ENCODE measurements around the gene TEX10. TPM values are rescaled to one million over a fixed set of nuclear protein-coding genes. Genes with fewer than 3 reads are reported as not detected.
"Not testable (repeated sequence)": the region's sequence is repeated elsewhere in the genome, so short reads cannot be mapped to it uniquely, and the experiment has no call there.

The TEX10 gene
- polyA plus RNA-seq, 1 donor, result 22.6 TPM

DNA sequence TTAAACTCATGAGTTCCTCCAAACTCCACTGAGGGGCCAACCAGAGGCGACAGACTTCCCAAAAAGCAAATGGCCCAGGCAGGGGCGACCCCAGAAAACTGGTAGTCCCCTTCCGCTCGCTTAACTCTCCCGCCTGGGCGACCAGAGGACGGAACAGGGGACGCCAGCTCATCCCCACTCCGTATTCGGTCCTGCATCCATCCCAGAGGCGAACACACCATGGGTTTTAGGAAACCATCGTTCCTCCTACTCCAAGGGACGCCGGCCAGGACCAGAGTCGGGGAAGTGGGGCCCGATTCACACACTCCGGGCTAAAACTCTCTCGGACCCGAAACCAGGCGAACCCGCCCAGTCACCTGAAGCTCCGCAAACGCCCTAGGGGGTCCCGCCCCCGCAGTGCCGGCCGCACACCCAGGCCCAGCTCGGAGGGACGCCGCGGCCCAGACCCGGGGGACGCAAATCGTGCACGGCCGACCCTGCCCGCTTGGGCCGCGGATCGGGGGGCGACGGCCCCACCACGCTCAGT is 478 bp downstream of the TEX10 start:
- WGBS (ENCODE audit: insufficient coverage, low lambda C conversion rate), result no CpG with 5 or more reads among the region's 43 CpGs
- Histone ChIP-seq H3K27ac (ENCODE audit: low read length) (peak overlapping the region; percentile 41), H3K9me3 (ENCODE audit: control insufficient read depth, low read depth, low read length) (no peaks in the 10 kb centered on the region), H3K4me1 (ENCODE audit: control insufficient read depth, insufficient read depth, low read length) (peaks cover 4% of the 10 kb centered on the region), H3K27me3 (ENCODE audit: control insufficient read depth, insufficient read depth, low read length) (no peaks in the 10 kb centered on the region), H3K4me3 (ENCODE audit: low read length) (peak overlapping the region; percentile 89), H3K36me3 (ENCODE audit: control insufficient read depth, insufficient read depth, low read length) (peaks cover 2% of the 10 kb centered on the region)
- peak in 1 of 2 donors; percentile 47 for DNase-seq

DNA sequence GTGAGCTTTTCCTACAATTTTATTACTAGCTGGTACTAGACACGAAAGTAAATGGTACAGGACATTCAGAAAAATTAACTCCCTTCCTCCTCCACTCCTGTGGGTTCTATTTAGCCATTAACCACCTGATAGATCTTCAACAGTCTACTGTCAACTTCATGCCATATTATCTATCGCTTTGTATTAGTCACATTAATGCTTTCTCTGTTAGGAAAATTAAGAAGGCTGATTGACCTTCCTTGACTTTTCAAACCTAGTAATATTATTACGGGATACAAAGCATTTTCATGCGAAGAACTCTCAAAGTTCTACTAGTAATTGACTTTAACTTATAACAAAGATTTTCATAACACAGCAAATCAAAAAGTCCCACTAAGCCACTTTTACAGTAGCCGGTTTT is 1.2 kb downstream of the TEX10 start:
- peaks cover 7% of the 10 kb centered on the region for H3K36me3 ChIP-seq (ENCODE audit: control insufficient read depth, insufficient read depth, low read length)
- H3K4me3 ChIP-seq (ENCODE audit: low read length), result peak overlapping the region; percentile 89
- peaks cover 4% of the 10 kb centered on the region for H3K4me1 ChIP-seq (ENCODE audit: control insufficient read depth, insufficient read depth, low read length)
- no peaks in the 10 kb centered on the region for H3K27me3 ChIP-seq (ENCODE audit: control insufficient read depth, insufficient read depth, low read length)
- H3K27ac ChIP-seq (ENCODE audit: low read length), result no peak overlapping the region
- no peak for DNase-seq
- no peaks in the 10 kb centered on the region for H3K9me3 ChIP-seq (ENCODE audit: control insufficient read depth, low read depth, low read length)
- 18% methylated on average over 3 of the region's 5 CpGs for WGBS (ENCODE audit: insufficient coverage, low lambda C conversion rate)

DNA sequence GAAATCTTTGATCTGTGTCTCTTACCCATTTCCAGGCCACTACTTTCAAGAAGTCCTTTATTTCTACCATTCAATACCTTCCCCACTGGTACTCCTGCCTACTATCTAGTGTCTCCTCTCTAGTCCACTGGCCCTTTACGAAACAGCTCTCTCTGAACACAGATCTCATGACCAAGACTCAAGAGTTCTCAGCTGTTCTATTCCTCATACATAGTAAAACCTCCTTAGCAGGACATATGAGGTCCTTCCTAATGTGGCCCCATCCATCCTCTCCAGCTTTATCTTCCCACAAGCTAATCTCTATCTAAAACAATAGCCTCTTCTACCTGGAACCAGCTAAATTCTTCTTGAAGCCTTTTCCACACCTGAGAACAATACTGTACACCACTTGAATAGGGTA is 2.6 kb downstream of the TEX10 start:
- DNase-seq, result peak in 1 of 2 donors; percentile 20
- Histone ChIP-seq H3K4me3 (ENCODE audit: low read length) (no peak overlapping the region), H3K4me1 (ENCODE audit: control insufficient read depth, insufficient read depth, low read length) (peaks cover 4% of the 10 kb centered on the region), H3K27me3 (ENCODE audit: control insufficient read depth, insufficient read depth, low read length) (no peaks in the 10 kb centered on the region), H3K9me3 (ENCODE audit: control insufficient read depth, low read depth, low read length) (no peaks in the 10 kb centered on the region), H3K36me3 (ENCODE audit: control insufficient read depth, insufficient read depth, low read length) (peaks cover 8% of the 10 kb centered on the region), H3K27ac (ENCODE audit: low read length) (no peak overlapping the region)
- WGBS (ENCODE audit: insufficient coverage, low lambda C conversion rate), result 100% methylated on average over 1 of the region's 1 CpG

DNA sequence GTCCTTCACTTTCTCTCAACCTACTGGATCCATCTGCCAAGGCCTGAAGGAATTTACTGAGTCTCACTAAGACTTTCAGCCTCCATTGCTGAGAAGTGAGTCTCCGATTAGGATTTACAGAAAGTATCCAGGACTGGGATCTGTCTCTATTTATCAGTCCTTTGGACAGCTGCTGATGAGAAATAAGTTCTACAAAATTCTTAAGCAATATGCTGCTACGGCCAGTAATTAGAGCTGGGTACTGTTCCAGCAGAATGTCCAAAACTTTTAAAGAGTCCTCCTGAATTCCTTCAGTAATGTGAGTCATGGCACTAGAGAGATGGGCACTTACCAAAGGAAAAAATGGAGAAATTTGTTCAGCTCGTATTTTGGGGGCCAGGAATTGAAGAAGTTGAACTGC is 5.9 kb downstream of the TEX10 start:
- Histone ChIP-seq H3K27ac (ENCODE audit: low read length) (no peak overlapping the region), H3K4me1 (ENCODE audit: control insufficient read depth, insufficient read depth, low read length) (peaks cover 4% of the 10 kb centered on the region), H3K36me3 (ENCODE audit: control insufficient read depth, insufficient read depth, low read length) (peaks cover 8% of the 10 kb centered on the region), H3K9me3 (ENCODE audit: control insufficient read depth, low read depth, low read length) (no peaks in the 10 kb centered on the region), H3K27me3 (ENCODE audit: control insufficient read depth, insufficient read depth, low read length) (no peaks in the 10 kb centered on the region), H3K4me3 (ENCODE audit: low read length) (no peak overlapping the region)
- WGBS (ENCODE audit: insufficient coverage, low lambda C conversion rate), result no CpG with 5 or more reads among the region's 3 CpGs
- DNase-seq, result no peak

DNA sequence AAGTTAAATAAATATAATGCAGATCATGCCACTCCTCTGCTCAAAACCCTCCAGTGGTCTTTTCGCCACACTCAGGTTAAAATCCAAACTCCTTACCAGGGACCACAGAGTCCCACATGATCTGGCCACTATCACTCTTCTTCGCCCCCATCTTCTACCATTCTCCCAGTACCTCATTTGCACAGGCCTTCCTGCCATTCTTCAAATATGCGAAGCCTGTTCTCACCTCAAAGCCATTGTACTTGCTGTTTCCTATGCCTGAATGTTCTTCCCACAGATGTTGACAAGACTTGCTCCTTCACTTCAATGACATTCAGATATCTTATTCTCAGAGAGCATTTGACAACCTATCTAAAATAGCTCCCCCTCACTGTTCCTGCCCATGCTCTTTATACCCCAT is 10.9 kb downstream of the TEX10 start:
- Histone ChIP-seq H3K27ac (ENCODE audit: low read length) (no peak overlapping the region), H3K4me3 (ENCODE audit: low read length) (no peak overlapping the region), H3K9me3 (ENCODE audit: control insufficient read depth, low read depth, low read length) (no peaks in the 10 kb centered on the region), H3K27me3 (ENCODE audit: control insufficient read depth, insufficient read depth, low read length) (no peaks in the 10 kb centered on the region), H3K4me1 (ENCODE audit: control insufficient read depth, insufficient read depth, low read length) (no peaks in the 10 kb centered on the region), H3K36me3 (ENCODE audit: control insufficient read depth, insufficient read depth, low read length) (peaks cover 19% of the 10 kb centered on the region)
- WGBS (ENCODE audit: insufficient coverage, low lambda C conversion rate), result 100% methylated on average over 1 of the region's 3 CpGs
- no peak for DNase-seq

DNA sequence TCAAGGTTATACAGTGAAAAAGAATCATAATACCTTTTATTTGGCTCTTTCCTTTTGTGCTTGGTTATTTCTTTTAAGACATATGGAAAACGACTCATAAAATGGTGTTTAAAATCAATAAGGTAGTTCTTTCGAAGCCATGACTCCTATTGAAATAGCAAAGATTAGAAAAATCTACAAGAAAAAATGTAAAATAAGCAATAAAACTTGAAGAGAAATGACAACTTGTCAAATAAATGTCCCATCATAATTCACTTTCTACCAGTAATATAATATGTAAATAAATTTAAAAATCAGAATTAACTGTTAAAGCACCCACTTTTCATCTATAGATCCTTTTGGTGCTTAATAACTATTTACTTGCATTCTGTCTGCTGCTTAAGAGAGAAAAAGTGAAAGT is 12.5 kb downstream of the TEX10 start:
- H3K27ac ChIP-seq (ENCODE audit: low read length), result no peak overlapping the region
- 94% methylated on average over 2 of the region's 2 CpGs for WGBS (ENCODE audit: insufficient coverage, low lambda C conversion rate)
- peaks cover 15% of the 10 kb centered on the region for H3K36me3 ChIP-seq (ENCODE audit: control insufficient read depth, insufficient read depth, low read length)
- no peak for DNase-seq
- no peaks in the 10 kb centered on the region for H3K4me1 ChIP-seq (ENCODE audit: control insufficient read depth, insufficient read depth, low read length)
- H3K9me3 ChIP-seq (ENCODE audit: control insufficient read depth, low read depth, low read length), result no peaks in the 10 kb centered on the region
- no peak overlapping the region for H3K4me3 ChIP-seq (ENCODE audit: low read length)
- H3K27me3 ChIP-seq (ENCODE audit: control insufficient read depth, insufficient read depth, low read length), result no peaks in the 10 kb centered on the region

DNA sequence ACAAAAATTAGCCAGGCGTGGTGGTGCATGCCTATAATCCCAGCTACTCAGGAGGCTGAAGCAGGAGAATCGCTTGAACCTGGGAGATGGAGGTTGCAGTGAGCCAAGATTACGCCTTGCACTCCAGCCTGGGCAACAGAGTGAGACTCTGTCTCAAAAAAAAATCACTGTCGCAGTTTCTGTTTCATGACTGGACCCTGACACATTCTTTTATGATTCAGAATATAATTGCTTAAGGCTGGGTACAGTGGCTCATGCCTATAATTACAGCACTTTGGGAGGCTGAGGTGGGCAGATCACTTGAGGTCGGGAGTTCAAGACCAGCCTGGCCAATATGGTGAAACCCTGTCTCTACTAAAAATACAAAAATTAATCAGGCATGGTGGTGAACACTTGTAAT is 14.0 kb downstream of the TEX10 start:
- WGBS (ENCODE audit: insufficient coverage, low lambda C conversion rate), result no CpG with 5 or more reads among the region's 5 CpGs
- H3K4me1 ChIP-seq (ENCODE audit: control insufficient read depth, insufficient read depth, low read length); H3K27ac ChIP-seq (ENCODE audit: low read length); H3K27me3 ChIP-seq (ENCODE audit: control insufficient read depth, insufficient read depth, low read length); H3K4me3 ChIP-seq (ENCODE audit: low read length); H3K9me3 ChIP-seq (ENCODE audit: control insufficient read depth, low read depth, low read length); DNase-seq: not testable (repeated sequence)
- peaks cover 15% of the 10 kb centered on the region for H3K36me3 ChIP-seq (ENCODE audit: control insufficient read depth, insufficient read depth, low read length)

DNA sequence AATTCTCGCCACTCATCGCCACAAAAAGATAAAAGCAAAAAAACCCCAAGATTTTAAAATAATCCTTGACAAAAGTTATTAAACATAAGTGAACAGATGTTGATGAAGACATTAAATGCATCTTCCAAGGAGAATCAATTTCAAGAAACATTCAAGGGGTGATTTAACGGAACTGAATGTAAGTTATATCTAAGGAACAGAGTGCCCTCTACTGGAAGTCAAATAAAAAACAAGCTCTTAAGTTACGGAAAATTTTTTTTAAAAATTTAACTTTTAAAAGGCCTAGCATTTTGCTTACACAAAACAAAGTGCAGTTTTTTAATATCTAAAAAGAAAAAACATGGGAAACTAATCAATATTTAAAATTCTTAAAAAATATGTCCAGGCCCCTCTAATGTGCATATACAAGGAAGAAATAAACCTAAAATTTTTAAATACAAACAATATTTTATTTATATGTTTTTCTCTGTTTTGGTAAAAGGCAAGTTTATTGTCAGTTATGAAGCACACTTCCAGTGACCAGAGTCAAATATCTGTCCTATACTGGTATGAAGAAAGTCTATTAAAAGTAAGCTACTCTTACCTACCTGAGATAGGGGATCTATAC is 28.0 kb downstream of the TEX10 start:
- H3K9me3 ChIP-seq (ENCODE audit: control insufficient read depth, low read depth, low read length), result no peaks in the 10 kb centered on the region
- H3K27ac ChIP-seq (ENCODE audit: low read length), result no peak overlapping the region
- peaks cover 17% of the 10 kb centered on the region for H3K36me3 ChIP-seq (ENCODE audit: control insufficient read depth, insufficient read depth, low read length)
- H3K4me1 ChIP-seq (ENCODE audit: control insufficient read depth, insufficient read depth, low read length), result no peaks in the 10 kb centered on the region
- 79% methylated on average over 3 of the region's 4 CpGs for WGBS (ENCODE audit: insufficient coverage, low lambda C conversion rate)
- no peak overlapping the region for H3K4me3 ChIP-seq (ENCODE audit: low read length)
- no peak for DNase-seq
- H3K27me3 ChIP-seq (ENCODE audit: control insufficient read depth, insufficient read depth, low read length), result no peaks in the 10 kb centered on the region

DNA sequence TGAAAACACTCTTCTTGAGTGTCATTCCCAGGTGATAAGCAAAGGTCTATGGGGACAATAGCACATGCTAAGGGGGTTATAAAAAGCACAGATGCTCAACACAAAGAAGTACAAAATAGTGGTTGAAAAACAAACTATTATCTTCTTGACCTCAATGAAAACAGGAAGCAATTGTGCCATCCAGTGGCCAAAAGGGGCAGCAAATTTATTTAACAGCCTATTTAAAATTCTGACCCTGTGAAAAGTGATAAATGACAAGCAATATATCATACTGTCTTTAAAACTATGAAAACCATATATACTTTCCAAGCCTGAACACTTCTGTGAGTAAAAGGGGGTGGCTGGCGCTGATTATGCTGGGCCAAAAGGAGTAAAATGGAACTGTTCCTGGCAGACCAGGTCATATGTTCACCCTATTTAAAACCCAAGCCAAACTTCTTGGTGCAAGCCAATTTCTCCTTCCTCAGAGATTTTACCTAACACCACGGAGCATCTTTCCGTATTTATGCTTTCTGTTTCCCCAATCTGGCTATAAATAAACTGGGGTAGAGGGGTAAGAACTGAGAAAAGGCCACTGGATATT is 29.7 kb downstream of the TEX10 start:
- no peaks in the 10 kb centered on the region for H3K4me1 ChIP-seq (ENCODE audit: control insufficient read depth, insufficient read depth, low read length)
- no peak overlapping the region for H3K4me3 ChIP-seq (ENCODE audit: low read length)
- peak; percentile 5 to 14 for DNase-seq
- H3K27ac ChIP-seq (ENCODE audit: low read length), result no peak overlapping the region
- H3K36me3 ChIP-seq (ENCODE audit: control insufficient read depth, insufficient read depth, low read length), result peaks cover 23% of the 10 kb centered on the region
- H3K27me3 ChIP-seq (ENCODE audit: control insufficient read depth, insufficient read depth, low read length), result no peaks in the 10 kb centered on the region
- WGBS (ENCODE audit: insufficient coverage, low lambda C conversion rate), result no CpG with 5 or more reads among the region's 3 CpGs
- H3K9me3 ChIP-seq (ENCODE audit: control insufficient read depth, low read depth, low read length), result no peaks in the 10 kb centered on the region

DNA sequence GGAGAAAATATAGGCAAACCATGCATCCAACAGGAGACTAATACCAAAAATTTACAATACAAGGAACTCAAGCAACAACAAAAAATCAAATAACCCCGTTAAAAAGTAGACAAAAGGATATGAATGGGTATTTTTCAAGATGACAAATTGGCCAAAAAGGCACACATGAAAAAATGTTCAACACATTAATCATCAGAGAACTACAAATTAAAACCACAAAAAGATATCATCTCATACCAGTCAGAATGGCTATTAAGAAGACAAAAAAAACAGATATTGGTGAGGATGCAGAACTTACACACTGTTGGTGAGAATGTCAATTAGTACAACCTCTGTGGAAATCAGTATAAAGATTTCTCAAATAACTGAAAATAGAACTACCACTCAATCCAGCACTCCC is 35.0 kb downstream of the TEX10 start:
- H3K4me1 ChIP-seq (ENCODE audit: control insufficient read depth, insufficient read depth, low read length), result no peaks in the 10 kb centered on the region
- H3K27me3 ChIP-seq (ENCODE audit: control insufficient read depth, insufficient read depth, low read length), result no peaks in the 10 kb centered on the region
- no peak overlapping the region for H3K27ac ChIP-seq (ENCODE audit: low read length)
- H3K9me3 ChIP-seq (ENCODE audit: control insufficient read depth, low read depth, low read length), result no peaks in the 10 kb centered on the region
- WGBS (ENCODE audit: insufficient coverage, low lambda C conversion rate), result 100% methylated on average over 1 of the region's 1 CpG
- no peak overlapping the region for H3K4me3 ChIP-seq (ENCODE audit: low read length)
- H3K36me3 ChIP-seq (ENCODE audit: control insufficient read depth, insufficient read depth, low read length), result peaks cover 27% of the 10 kb centered on the region
- no peak for DNase-seq

DNA sequence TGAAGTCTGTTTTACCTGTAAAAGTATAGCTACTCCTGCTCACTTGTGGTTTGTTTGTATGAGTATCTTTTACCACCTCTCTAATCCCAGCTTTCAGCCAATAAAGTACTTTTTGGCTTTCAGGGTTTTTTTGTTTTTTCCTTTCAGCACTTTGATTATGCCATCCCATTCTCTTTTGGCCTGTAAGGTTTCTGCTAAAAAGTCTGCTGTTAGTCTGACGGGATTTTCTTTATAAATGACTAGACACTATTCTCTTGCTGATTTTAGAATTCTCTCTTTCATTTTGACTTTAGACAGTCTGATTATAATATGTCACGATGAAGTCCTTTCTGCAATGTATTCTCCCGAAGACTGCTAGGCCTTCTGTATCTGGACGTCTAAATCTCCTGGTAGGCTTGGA is 37.2 kb downstream of the TEX10 start:
- DNase-seq, result no peak
- Histone ChIP-seq H3K4me1 (ENCODE audit: control insufficient read depth, insufficient read depth, low read length) (no peaks in the 10 kb centered on the region), H3K9me3 (ENCODE audit: control insufficient read depth, low read depth, low read length) (peaks cover 6% of the 10 kb centered on the region), H3K27me3 (ENCODE audit: control insufficient read depth, insufficient read depth, low read length) (no peaks in the 10 kb centered on the region), H3K27ac (ENCODE audit: low read length) (no peak overlapping the region), H3K4me3 (ENCODE audit: low read length) (no peak overlapping the region), H3K36me3 (ENCODE audit: control insufficient read depth, insufficient read depth, low read length) (peaks cover 32% of the 10 kb centered on the region)
- WGBS (ENCODE audit: insufficient coverage, low lambda C conversion rate), result no CpG with 5 or more reads among the region's 4 CpGs

Measured in large intestine (tissue), 3 donors.